ENCODE results near the gene HOXA7.

The HOXA7 gene

GRCh38 chr7:27116031-27116961, 40.2 kb downstream of the HOXA7 start:
- no peak for DNase-seq

- no peak for DNase-seq
Measured at GRCh38 chr7:27115221-27116026, 41.1 kb downstream of the HOXA7 start.

- DNase-seq = no peak
Measured at GRCh38 chr7:27114881-27115220, 41.6 kb downstream of the HOXA7 start.

GRCh38 chr7:27113991-27114769, 42.3 kb downstream of the HOXA7 start:
- DNase-seq = no peak

GRCh38 chr7:27112955-27113949, 43.2 kb downstream of the HOXA7 start:
- DNase-seq = no peak

- no peak for DNase-seq
Measured at GRCh38 chr7:27112361-27112760, 44.1 kb downstream of the HOXA7 start.

GRCh38 chr7:27111751-27112277, 44.7 kb downstream of the HOXA7 start:
- DNase-seq = no peak

- no peak for DNase-seq
Measured at GRCh38 chr7:27111042-27111750, 45.3 kb downstream of the HOXA7 start.

- no peak for DNase-seq
Measured at GRCh38 chr7:27110186-27111031, 46.1 kb downstream of the HOXA7 start.

- DNase-seq = no peak
Measured at GRCh38 chr7:27109466-27110185, 46.8 kb downstream of the HOXA7 start.

GRCh38 chr7:27108390-27109127, 47.9 kb downstream of the HOXA7 start:
- DNase-seq = no peak

- no peak for DNase-seq
Measured at GRCh38 chr7:27107391-27108381, 48.8 kb downstream of the HOXA7 start.

- DNase-seq = no peak
Measured at GRCh38 chr7:27106901-27107240, 49.6 kb downstream of the HOXA7 start.

GRCh38 chr7:27106181-27106900, 50.1 kb downstream of the HOXA7 start:
- no peak for DNase-seq

- DNase-seq = no peak
Measured at GRCh38 chr7:27105301-27106031, 51.0 kb downstream of the HOXA7 start.
